Measurements from ENCODE around the gene SERHL2.
"Not testable (repeated sequence)": the region's sequence is repeated elsewhere in the genome, so short reads cannot be mapped to it uniquely, and the experiment has no call there.

The SERHL2 gene, protein sequence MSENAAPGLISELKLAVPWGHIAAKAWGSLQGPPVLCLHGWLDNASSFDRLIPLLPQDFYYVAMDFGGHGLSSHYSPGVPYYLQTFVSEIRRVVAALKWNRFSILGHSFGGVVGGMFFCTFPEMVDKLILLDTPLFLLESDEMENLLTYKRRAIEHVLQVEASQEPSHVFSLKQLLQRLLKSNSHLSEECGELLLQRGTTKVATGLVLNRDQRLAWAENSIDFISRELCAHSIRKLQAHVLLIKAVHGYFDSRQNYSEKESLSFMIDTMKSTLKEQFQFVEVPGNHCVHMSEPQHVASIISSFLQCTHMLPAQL

DNA sequence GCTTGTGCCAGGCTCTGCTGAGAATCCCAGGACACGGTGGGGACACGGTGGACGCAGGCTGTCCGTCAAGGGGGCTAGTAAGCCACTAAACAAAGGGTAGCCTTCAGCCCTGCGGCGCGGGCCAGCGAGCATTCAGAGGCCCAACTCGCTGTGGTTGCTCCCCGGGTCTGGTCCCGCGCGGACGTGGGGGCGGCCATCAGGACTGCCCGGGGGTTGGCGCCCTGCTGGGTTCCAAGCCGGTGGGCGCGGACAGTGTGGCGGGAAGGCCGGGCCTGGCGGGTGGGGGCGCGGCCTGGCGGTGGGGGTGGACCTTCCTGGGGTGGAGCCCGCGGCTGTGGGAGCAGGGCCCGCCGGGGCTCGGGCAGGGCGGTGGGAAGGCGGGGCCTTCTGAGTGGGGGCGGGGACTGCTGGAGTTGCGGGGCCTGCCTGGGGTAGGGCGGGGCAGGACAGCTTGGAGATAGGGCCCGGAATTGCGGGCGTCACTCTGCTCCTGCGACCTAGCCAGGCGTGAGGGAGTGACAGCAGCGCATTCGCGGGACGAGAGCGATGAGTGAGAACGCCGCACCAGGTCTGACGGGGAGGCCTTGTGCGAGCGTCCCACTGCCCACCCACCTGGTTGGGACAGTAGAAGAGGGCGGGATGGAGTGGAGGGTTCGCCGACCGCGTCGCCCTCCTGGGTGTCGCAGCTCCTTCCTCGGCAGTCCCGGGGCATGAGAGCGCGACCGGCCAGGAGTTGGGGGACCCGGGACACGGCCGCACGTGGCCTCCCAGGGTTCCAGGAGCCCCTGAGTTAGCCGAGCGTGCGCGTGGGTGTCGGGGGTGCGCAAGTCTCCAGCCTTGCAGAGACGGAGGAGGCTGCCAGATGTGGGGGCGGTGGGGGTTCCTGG, at the start of gene SERHL2:
TSS of gene SERHL2 (plus strand) at position 482 of the 887 bp plus-strand sequence. CDS start at position 547, 65 bp downstream.
- DNase-seq = peak; percentile 36

GRCh38 chr22:42508327-42508974, 45.3 kb upstream of the SERHL2 start:
- DNase-seq = not testable (repeated sequence)

- not testable (repeated sequence) for DNase-seq
Observed at GRCh38 chr22:42508975-42509364, 44.8 kb upstream of the SERHL2 start.

DNA sequence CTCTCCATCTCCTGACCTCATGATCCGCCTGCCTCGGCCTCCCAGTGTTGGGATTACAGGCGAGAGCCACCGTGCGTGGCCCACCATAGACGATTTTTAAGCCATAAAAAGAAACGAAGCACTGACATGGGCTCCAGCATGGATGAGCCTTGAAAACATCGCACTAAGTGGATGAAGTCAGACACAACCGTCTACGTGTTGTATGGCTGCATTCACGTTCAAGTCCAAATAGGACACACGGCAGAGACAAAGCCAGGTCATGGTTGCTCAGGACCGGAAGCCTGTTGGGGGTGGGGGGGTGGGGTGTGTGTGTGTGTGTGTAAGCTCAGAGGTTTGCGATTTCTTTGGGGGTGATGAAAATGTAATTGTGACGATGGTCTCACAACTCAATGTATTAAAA, 44.2 kb upstream of the SERHL2 start:
- DNase-seq = no peak

GRCh38 chr22:42511401-42511891, 42.3 kb upstream of the SERHL2 start:
- no peak for DNase-seq

- not testable (repeated sequence) for DNase-seq
Observed at GRCh38 chr22:42512273-42512990, 41.3 kb upstream of the SERHL2 start.

DNA sequence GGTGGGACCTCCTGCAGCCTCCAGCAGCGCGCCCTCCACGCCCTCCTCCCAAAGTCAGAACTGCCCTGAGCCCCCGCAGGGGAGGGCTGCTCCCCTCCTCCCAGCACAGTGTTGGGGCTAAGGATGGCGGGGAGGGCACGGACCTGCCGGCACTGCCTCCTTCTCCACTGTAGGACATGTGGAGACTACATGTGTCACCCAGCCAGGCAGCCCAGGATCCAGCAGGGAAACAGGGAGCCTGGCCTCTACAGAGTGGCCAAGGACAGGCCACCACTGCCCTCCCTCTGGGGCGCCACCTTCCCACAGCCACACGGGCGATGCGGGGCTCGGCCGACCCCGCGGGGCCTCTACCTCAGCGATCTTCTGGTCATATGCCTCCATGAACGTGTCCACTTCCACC, 39.4 kb upstream of the SERHL2 start:
- DNase-seq = not testable (repeated sequence)

DNA sequence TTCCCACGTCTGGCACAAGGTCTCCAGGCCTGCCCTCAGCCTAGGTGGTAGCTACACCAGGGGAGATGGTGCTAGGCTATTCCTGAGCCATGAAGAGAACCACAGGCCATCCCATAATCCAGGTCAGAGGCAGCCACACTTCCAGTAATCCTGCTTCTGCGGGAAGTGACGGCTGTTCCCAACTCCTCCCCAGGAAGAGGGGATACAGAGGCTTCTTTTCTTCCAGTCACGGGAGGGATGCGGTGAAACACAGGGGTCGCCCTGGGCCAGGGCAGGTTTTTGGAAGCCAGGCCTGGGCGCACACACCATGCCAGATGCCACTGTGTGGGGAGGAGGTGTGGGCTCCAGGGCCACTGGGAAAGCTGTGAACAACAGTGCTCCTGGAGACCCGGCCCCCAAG, 38.5 kb upstream of the SERHL2 start:
- not testable (repeated sequence) for DNase-seq

DNA sequence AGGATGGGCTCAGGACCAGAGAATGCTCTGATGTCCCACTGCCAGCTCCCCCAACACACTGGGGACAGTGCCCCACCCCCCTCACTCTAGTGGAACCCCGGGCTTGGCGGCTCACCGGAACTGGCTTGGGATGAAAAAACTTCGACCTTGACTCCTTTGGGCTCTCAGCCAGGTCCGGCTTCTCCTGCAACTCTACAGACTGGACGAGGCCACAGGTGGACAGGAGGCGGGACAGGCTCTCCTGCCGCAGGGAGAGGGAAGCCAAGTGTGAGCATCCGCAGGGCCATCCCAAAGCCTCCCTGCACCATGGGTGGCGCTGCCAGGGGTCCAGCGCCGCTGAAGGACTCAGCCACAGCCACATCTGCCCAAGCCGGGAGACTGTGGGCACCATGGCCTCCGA, 37.9 kb upstream of the SERHL2 start:
- no peak for DNase-seq

DNA sequence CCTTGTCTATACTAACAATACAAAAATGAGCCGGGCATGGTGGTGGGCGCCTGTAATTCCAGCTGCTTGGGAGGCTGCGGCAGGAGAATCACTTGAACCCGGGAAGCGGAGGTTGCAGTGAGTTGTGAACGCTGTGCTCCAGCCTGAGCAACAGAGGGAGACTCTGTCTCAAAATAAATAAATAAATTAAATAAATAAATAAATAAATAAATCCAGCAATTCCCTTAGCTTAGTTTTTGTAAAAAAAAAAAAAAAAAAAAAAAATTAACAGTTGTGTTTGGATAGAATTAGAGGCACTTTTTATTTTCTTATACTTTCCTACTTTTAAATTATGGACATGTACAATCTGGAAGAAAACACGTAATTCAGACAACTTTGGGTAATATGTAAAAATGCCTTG, 36.7 kb upstream of the SERHL2 start:
- DNase-seq = not testable (repeated sequence)

GRCh38 chr22:42518638-42519524, 34.9 kb upstream of the SERHL2 start:
- DNase-seq = not testable (repeated sequence)

DNA sequence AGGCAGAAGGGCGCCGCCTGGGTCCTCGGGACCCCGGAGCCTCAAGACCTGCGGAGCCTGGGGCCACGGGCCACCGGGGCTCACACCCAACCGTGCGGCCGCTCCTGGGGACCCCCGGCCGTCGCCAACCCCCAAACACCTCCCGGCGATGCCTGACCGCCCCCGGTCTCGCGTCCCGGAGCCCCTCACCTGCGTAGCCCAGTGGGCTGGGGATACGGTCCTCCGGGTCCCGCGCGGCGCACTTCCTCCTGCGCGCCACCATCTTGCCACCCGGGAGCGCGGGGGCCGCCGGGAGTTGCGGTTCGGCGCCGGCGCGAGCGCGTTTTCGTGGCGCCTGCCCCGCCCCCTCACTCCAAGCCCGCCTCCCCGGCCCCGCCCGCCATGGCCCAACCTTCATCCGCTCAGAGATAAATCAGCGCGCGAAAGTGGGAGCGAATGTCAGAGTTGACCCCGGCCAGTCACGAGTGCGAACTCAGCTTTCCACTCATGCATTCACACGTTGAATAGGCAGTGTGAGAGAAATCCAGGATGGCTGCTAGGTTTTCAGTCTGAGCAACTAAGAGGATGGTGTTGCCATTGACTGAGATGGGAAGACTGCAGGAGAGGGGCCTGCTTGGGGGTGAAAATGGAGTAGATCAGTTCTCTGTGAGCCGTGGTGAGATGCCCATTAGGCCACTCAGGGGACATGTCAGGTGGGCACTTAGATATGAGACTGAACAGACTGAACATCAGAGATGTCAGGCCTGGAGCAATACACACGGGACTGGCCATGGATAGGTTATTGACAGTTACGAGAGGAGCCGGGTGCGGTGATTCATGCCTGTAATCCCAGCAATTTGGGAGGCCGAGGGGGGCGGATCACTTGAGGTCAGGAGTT, 34.0 kb upstream of the SERHL2 start, which contains the start of gene RRP7A:
TSS of gene RRP7A (minus strand) at position 272 of the 877 bp plus-strand sequence. CDS start at position 262, 10 bp downstream.
- DNase-seq = peak; percentile 33

GRCh38 chr22:42521228-42521546, 32.6 kb upstream of the SERHL2 start:
- no peak for DNase-seq

DNA sequence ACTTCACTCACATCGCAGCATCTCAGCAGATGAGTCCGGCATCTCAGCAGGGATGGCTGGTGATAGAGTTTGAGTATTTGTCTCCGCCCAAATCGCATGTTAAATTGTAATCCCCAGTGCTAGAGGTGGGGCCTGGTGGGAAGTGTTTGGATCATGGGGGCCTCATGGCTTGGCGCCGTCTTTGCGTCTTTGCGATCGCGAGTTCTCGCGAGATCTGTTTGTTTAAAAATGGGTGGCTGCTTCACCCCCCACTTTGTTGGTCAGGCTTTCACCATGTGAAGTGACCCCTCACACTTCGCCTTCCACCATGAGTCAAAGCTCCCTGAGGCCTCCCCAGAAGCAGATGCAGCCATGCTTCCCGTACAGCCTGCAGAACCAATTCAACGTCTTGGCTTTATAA, 31.2 kb upstream of the SERHL2 start:
- DNase-seq = no peak

DNA sequence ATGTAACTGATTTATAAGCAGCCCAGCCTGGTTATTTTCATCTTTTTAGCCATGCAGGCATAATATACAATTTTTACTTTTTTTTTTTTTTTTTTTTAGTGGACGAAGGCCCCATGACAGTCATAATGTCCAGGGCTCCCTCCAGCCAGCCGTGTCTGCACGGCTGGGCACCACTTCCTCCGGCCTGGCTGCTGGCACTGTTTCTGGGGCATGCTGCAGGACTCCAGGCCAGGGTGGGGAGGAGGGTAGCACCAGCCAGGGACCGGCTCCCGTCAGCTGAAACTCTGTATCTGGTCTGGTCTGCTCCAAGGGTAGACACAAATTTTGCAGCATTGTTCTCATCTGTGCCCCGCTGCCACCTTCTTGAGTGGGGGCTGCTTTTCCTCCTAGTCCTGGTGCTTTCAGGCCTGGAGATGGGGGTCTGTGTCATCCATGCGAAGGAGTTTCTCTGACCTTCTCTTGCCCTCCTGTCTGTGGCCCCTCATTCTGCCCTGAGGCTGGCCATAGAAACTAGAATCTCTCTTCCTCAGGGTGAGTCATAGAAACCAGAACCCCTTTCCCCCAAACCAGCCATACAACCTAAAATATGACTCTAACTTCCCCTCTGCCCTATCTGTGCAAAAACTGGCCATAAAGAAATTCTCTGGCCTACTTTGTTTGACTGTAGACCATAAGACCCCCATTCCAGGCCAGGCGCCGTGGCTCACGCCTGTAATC, 25.0 kb upstream of the SERHL2 start:
- DNase-seq = no peak

GRCh38 chr22:42529435-42529834, 24.3 kb upstream of the SERHL2 start:
- DNase-seq = not testable (repeated sequence)

DNA sequence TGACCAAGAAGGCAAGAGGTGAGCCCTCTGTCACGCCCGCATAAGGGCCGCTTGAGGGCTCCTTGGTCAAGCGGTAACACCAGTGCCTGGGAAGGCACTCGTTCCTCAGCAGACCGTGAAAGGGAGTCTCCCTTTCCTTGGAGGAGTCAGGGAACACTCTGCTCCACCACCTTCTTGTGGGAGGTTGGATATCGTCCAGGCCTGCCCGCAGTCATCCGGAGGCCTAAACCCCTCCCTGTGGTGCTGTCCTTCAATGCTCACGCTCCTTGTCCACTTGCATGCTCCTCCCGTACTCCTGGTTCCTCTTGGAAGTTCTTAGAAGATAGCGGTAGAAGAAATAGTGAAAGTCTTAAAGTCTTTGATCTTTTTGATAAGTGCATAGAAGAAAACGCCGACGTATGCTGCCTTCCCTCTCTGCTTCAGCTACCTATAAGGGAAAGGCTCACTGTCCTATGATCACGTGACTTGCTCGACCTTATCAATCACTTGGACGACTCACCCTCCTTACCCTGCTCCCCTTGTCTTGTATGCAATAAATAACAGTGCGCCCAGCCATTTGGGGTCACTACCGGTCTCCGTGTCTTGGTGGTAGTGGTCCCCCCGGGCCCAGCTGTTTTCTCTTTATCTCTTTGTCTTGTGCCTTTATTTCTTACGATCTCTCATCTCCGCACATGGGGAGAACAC, 22.2 kb upstream of the SERHL2 start:
- DNase-seq = peak; percentile 45

GRCh38 chr22:42533638-42533977, 20.1 kb upstream of the SERHL2 start:
- no peak for DNase-seq

GRCh38 chr22:42535082-42535731, 18.5 kb upstream of the SERHL2 start:
- DNase-seq = not testable (repeated sequence)

Data from NCI-H226 (cell line).